ENCODE measurements around the gene IL10RA. TPM values are rescaled to one million over a fixed set of nuclear protein-coding genes. Genes with fewer than 3 reads are reported as not detected.

Gene IL10RA
- total RNA-seq, 4 donors from 2014 or later = 23.2 to 65.9 (median 44.4) TPM

DNA sequence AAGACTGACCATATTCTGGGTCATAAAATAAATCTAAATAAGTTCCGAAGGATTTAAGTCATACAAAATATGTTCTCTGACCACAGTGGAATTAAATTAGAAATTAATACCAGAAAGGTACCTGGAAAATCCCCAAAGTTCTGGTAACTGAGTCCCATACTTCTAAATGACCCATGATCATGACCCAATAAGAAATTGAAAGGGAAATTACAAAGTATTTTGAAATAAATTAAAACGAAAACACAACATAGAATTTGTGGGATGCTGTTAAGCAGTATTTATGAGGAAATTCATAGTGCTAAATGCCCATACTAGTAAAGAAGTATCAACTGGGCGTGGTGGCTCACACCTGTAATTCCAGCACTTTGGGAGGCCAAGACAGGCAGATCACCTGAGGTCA is 23.4 kb upstream of the IL10RA start:
- no peak for ATAC-seq (ENCODE audit: low FRiP score)

GRCh38 chr11:117966908-117967307 is 19.3 kb upstream of the IL10RA start:
- ATAC-seq (ENCODE audit: low FRiP score) (no peak), DNase-seq (ENCODE audit: low spot score) (no peak)
- TF ChIP-seq, protein P1, sequence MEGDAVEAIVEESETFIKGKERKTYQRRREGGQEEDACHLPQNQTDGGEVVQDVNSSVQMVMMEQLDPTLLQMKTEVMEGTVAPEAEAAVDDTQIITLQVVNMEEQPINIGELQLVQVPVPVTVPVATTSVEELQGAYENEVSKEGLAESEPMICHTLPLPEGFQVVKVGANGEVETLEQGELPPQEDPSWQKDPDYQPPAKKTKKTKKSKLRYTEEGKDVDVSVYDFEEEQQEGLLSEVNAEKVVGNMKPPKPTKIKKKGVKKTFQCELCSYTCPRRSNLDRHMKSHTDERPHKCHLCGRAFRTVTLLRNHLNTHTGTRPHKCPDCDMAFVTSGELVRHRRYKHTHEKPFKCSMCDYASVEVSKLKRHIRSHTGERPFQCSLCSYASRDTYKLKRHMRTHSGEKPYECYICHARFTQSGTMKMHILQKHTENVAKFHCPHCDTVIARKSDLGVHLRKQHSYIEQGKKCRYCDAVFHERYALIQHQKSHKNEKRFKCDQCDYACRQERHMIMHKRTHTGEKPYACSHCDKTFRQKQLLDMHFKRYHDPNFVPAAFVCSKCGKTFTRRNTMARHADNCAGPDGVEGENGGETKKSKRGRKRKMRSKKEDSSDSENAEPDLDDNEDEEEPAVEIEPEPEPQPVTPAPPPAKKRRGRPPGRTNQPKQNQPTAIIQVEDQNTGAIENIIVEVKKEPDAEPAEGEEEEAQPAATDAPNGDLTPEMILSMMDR (IDR thresholded peaks at IDR 0.05) = no peak

More for the DNA sequence above, 23.4 kb upstream of the IL10RA start:
- TF ChIP-seq, protein P1 (IDR thresholded peaks at IDR 0.05) = no peak
- DNase-seq (ENCODE audit: low spot score) = no peak

- no peak for ATAC-seq (ENCODE audit: low FRiP score)
- TF ChIP-seq, protein P1 (IDR thresholded peaks at IDR 0.05) = no peak
- no peak for DNase-seq (ENCODE audit: low spot score)
Measured at GRCh38 chr11:117969160-117969991, 16.8 kb upstream of the IL10RA start.

- ATAC-seq (ENCODE audit: low FRiP score) = no peak
- TF ChIP-seq, protein P1 (IDR thresholded peaks at IDR 0.05) = no peak
- no peak for DNase-seq (ENCODE audit: low spot score)
Measured at GRCh38 chr11:117970400-117971024, 15.7 kb upstream of the IL10RA start.

DNA sequence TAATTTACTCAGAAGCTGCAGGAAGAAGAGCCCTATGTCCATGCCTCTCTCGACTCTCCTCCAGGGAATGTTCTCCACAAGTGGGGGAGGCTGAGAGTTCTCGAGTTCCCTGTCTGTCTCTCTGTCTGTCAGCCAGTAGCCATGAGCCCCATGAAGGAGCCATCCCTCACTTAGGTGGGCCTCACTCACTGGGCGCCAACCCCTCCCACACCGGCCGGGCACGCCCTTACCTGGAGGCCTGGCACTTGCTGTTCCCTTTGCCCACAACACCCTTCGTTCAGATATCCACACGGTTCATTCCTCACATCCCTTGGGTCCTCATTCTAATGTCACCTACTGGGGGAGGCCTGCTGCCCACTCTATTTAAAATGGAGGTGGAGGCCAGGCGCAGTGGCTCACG is 14.2 kb upstream of the IL10RA start:
- TF ChIP-seq, protein P1 (IDR thresholded peaks at IDR 0.05) = no peak
- ATAC-seq (ENCODE audit: low FRiP score) (no peak), DNase-seq (ENCODE audit: low spot score) (no peak)

DNA sequence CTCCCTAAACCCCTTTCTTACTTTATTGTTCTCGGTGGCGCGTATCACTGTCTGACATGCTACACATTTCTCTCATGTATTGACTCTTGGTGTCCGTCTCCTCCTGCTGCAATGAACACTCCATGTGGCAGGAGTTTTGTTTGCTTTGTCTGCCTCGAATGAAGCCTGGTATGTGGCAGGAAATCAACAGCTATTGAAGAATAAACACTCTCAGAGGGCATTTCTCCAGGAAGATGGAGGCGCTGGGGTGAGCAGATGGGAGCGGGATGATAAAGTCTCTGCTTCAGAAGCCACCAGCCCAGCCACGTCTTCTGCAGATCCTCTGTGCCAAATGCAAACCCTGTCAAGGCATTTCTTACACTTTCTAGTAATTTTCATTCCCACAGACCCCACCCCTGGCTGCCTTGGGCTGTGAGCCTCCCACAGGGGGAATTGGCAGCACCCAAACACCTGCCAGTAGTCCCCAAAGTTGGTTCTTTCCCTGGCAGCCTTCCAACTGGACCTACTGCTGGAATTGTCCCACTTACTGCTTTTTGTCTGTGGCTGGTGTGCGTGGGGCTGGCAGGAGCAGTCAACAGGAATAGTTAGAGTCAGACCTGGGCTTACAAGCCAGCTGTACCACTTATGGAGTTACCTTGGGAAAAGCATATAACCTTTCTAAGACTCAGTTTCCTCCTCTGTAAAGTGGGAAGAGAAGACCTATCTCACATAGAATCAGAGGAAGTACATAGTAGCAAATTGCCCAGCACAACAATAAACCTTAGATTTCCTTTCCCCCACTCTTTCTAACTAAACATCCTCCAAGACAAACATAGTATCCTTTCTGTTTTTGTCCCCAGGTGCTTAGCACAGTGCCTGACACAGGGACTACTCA is 13.3 kb upstream of the IL10RA start:
- DNase-seq (ENCODE audit: low spot score) = no peak
- no peak for ATAC-seq (ENCODE audit: low FRiP score)
- TF ChIP-seq, protein P1 (IDR thresholded peaks at IDR 0.05) = no peak
